ENCODE data around the gene CLCN6.
"Not testable (repeated sequence)": the region's sequence is repeated elsewhere in the genome, so short reads cannot be mapped to it uniquely, and the experiment has no call there.

The CLCN6 gene

GRCh38 chr1:11802616-11802972 is 3.4 kb upstream of the CLCN6 start:
- WGBS (ENCODE audit: extremely low coverage, insufficient coverage, insufficient read length), result no CpG with 5 or more reads among the region's 6 CpGs
- no peak overlapping the region for H3K14ac ChIP-seq (ENCODE audit: low read length)

GRCh38 chr1:11802973-11803885 is 2.8 kb upstream of the CLCN6 start:
- Histone ChIP-seq H3K14ac (ENCODE audit: low read length) (peak overlapping the region; percentile 40), H3K9ac (ENCODE audit: low read length) (no peak overlapping the region), H3K79me2 (ENCODE audit: control insufficient read depth, insufficient read depth, low read length, poor library complexity) (peaks cover 14% of the 10 kb centered on the region), H2BK5ac (ENCODE audit: low read depth, low read length, poor library complexity) (peak overlapping the region; percentile 0), H3K9me3 (ENCODE audit: insufficient read depth, low read depth, low read length) (peaks cover 2% of the 10 kb centered on the region), H3K27ac (ENCODE audit: low read depth, low read length) (peak overlapping the region; percentile 35), H3K4ac (ENCODE audit: low read depth, low read length) (peak overlapping the region; percentile 1), H3K18ac (ENCODE audit: low read length) (peak overlapping the region; percentile 52), H2AK5ac (ENCODE audit: low read length) (peak overlapping the region; percentile 44), H3K79me1 (ENCODE audit: low read length) (peaks cover 29% of the 10 kb centered on the region), H3K27me3 (ENCODE audit: insufficient read depth, low read length) (no peaks in the 10 kb centered on the region), H4K91ac (ENCODE audit: low read depth, low read length) (peak overlapping the region; percentile 57), H3K4me2 (ENCODE audit: low read length) (peak overlapping the region; percentile 62), H4K12ac (ENCODE audit: low read depth, low read length) (no peak overlapping the region), H4K8ac (ENCODE audit: low read depth, low read length) (peak overlapping the region; percentile 55), H2BK12ac (ENCODE audit: low read length) (peak overlapping the region; percentile 65), H3K4me1 (ENCODE audit: control insufficient read depth in 1 of 2, insufficient read depth in 2 of 2, low read length in 2 of 2) (peaks cover 22 to 30% of the 10 kb centered on the region in 2 experiments), H3K4me3 (ENCODE audit: low read depth, low read length) (peak overlapping the region; percentile 60), H3K23ac (ENCODE audit: low read length) (no peak overlapping the region), H3K36me3 (ENCODE audit: control insufficient read depth in 1 of 2, insufficient read depth in 2 of 2, low read length in 2 of 2) (peaks cover 11 to 20% of the 10 kb centered on the region in 2 experiments), H2BK120ac (ENCODE audit: insufficient read depth, low read length, poor library complexity) (no peak overlapping the region), H2AFZ (ENCODE audit: insufficient read depth, low read length, poor library complexity) (peak overlapping the region; percentile 3)
- peak; percentile 68 to 81 for DNase-seq
- WGBS (ENCODE audit: extremely low coverage, insufficient coverage, insufficient read length), result no CpG with 5 or more reads among the region's 28 CpGs

More at GRCh38 chr1:11802616-11802972, 3.4 kb upstream of the CLCN6 start:
- Histone ChIP-seq H2AK5ac (ENCODE audit: low read length) (no peak overlapping the region), H3K27ac (ENCODE audit: low read depth, low read length) (peak overlapping the region; percentile 18), H3K27me3 (ENCODE audit: insufficient read depth, low read length) (no peaks in the 10 kb centered on the region), H3K4me2 (ENCODE audit: low read length) (peak overlapping the region; percentile 62), H2BK120ac (ENCODE audit: insufficient read depth, low read length, poor library complexity) (no peak overlapping the region), H4K8ac (ENCODE audit: low read depth, low read length) (no peak overlapping the region), H4K91ac (ENCODE audit: low read depth, low read length) (peak overlapping the region; percentile 17), H2AFZ (ENCODE audit: insufficient read depth, low read length, poor library complexity) (peak overlapping the region; percentile 3), H3K4ac (ENCODE audit: low read depth, low read length) (no peak overlapping the region), H3K79me1 (ENCODE audit: low read length) (peaks cover 29% of the 10 kb centered on the region), H3K36me3 (ENCODE audit: control insufficient read depth in 1 of 2, insufficient read depth in 2 of 2, low read length in 2 of 2) (peaks cover 10 to 20% of the 10 kb centered on the region in 2 experiments), H2BK12ac (ENCODE audit: low read length) (peak overlapping the region; percentile 12), H3K4me1 (ENCODE audit: control insufficient read depth in 1 of 2, insufficient read depth in 2 of 2, low read length in 2 of 2) (peaks cover 22 to 30% of the 10 kb centered on the region in 2 experiments), H2BK5ac (ENCODE audit: low read depth, low read length, poor library complexity) (no peak overlapping the region), H4K12ac (ENCODE audit: low read depth, low read length) (no peak overlapping the region), H3K18ac (ENCODE audit: low read length) (no peak overlapping the region), H3K9ac (ENCODE audit: low read length) (no peak overlapping the region), H3K23ac (ENCODE audit: low read length) (no peak overlapping the region), H3K79me2 (ENCODE audit: control insufficient read depth, insufficient read depth, low read length, poor library complexity) (peaks cover 14% of the 10 kb centered on the region), H3K4me3 (ENCODE audit: low read depth, low read length) (peak overlapping the region; percentile 57), H3K9me3 (ENCODE audit: insufficient read depth, low read depth, low read length) (peaks cover 2% of the 10 kb centered on the region)
- DNase-seq, result peak in 1 of 2 donors; percentile 35

GRCh38 chr1:11803924-11804665 is 1.9 kb upstream of the CLCN6 start:
- Histone ChIP-seq H3K79me1 (ENCODE audit: low read length) (peaks cover 29% of the 10 kb centered on the region), H3K4me1 (ENCODE audit: control insufficient read depth in 1 of 2, insufficient read depth in 2 of 2, low read length in 2 of 2) (peaks cover 23 to 30% of the 10 kb centered on the region in 2 experiments), H4K91ac (ENCODE audit: low read depth, low read length) (peak overlapping the region; percentile 57), H2BK120ac (ENCODE audit: insufficient read depth, low read length, poor library complexity) (peak overlapping the region; percentile 31), H3K14ac (ENCODE audit: low read length) (peak overlapping the region; percentile 40), H2AK5ac (ENCODE audit: low read length) (peak overlapping the region; percentile 19), H2BK5ac (ENCODE audit: low read depth, low read length, poor library complexity) (peak overlapping the region; percentile 45), H4K8ac (ENCODE audit: low read depth, low read length) (peak overlapping the region; percentile 55), H3K4ac (ENCODE audit: low read depth, low read length) (peak overlapping the region; percentile 56), H3K18ac (ENCODE audit: low read length) (peak overlapping the region; percentile 52), H3K36me3 (ENCODE audit: control insufficient read depth in 1 of 2, insufficient read depth in 2 of 2, low read length in 2 of 2) (peaks cover 16 to 19% of the 10 kb centered on the region in 2 experiments), H3K27ac (ENCODE audit: low read depth, low read length) (peak overlapping the region; percentile 58), H3K4me2 (ENCODE audit: low read length) (peak overlapping the region; percentile 95), H3K79me2 (ENCODE audit: control insufficient read depth, insufficient read depth, low read length, poor library complexity) (peaks cover 14% of the 10 kb centered on the region), H2BK12ac (ENCODE audit: low read length) (peak overlapping the region; percentile 65)
- not testable (repeated sequence) for DNase-seq; H3K23ac ChIP-seq (ENCODE audit: low read length); H3K4me3 ChIP-seq (ENCODE audit: low read depth, low read length); H3K9me3 ChIP-seq (ENCODE audit: insufficient read depth, low read depth, low read length); H2AFZ ChIP-seq (ENCODE audit: insufficient read depth, low read length, poor library complexity); H3K27me3 ChIP-seq (ENCODE audit: insufficient read depth, low read length); H4K12ac ChIP-seq (ENCODE audit: low read depth, low read length); H3K9ac ChIP-seq (ENCODE audit: low read length)
- WGBS (ENCODE audit: extremely low coverage, insufficient coverage, insufficient read length), result no CpG with 5 or more reads among the region's 9 CpGs

- peak overlapping the region; percentile 75 for H3K4me3 ChIP-seq (ENCODE audit: low read depth, low read length)
- H3K79me2 ChIP-seq (ENCODE audit: control insufficient read depth, insufficient read depth, low read length, poor library complexity), result peaks cover 14% of the 10 kb centered on the region
- peak overlapping the region; percentile 98 for H3K27ac ChIP-seq (ENCODE audit: low read depth, low read length)
- H2BK5ac ChIP-seq (ENCODE audit: low read depth, low read length, poor library complexity), result peak overlapping the region; percentile 98
- H3K4me1 ChIP-seq (ENCODE audit: control insufficient read depth in 1 of 2, insufficient read depth in 2 of 2, low read length in 2 of 2), result peaks cover 24 to 30% of the 10 kb centered on the region in 2 experiments
- peak overlapping the region; percentile 88 for H4K8ac ChIP-seq (ENCODE audit: low read depth, low read length)
- H3K4me2 ChIP-seq (ENCODE audit: low read length), result peak overlapping the region; percentile 95
- H3K23ac ChIP-seq (ENCODE audit: low read length), result no peak overlapping the region
- H3K4ac ChIP-seq (ENCODE audit: low read depth, low read length), result peak overlapping the region; percentile 90
- peak overlapping the region; percentile 96 for H3K18ac ChIP-seq (ENCODE audit: low read length)
- peak overlapping the region; percentile 80 for H3K9ac ChIP-seq (ENCODE audit: low read length)
- WGBS (ENCODE audit: extremely low coverage, insufficient coverage, insufficient read length), result no CpG with 5 or more reads among the region's 17 CpGs
- peaks cover 2% of the 10 kb centered on the region for H3K9me3 ChIP-seq (ENCODE audit: insufficient read depth, low read depth, low read length)
- H2BK12ac ChIP-seq (ENCODE audit: low read length), result peak overlapping the region; percentile 89
- H3K36me3 ChIP-seq (ENCODE audit: control insufficient read depth in 1 of 2, insufficient read depth in 2 of 2, low read length in 2 of 2), result peaks cover 20 to 21% of the 10 kb centered on the region in 2 experiments
- peak overlapping the region; percentile 95 for H2AFZ ChIP-seq (ENCODE audit: insufficient read depth, low read length, poor library complexity)
- peak overlapping the region; percentile 98 for H4K91ac ChIP-seq (ENCODE audit: low read depth, low read length)
- peak in 1 of 2 donors; percentile 10 for DNase-seq
- H2BK120ac ChIP-seq (ENCODE audit: insufficient read depth, low read length, poor library complexity), result peak overlapping the region; percentile 91
- peak overlapping the region; percentile 98 for H2AK5ac ChIP-seq (ENCODE audit: low read length)
- H3K14ac ChIP-seq (ENCODE audit: low read length), result peak overlapping the region; percentile 96
- H3K79me1 ChIP-seq (ENCODE audit: low read length), result peaks cover 29% of the 10 kb centered on the region
- peak overlapping the region; percentile 95 for H4K12ac ChIP-seq (ENCODE audit: low read depth, low read length)
- no peaks in the 10 kb centered on the region for H3K27me3 ChIP-seq (ENCODE audit: insufficient read depth, low read length)
Measured at GRCh38 chr1:11804666-11805421, 1.1 kb upstream of the CLCN6 start.

All from trophoblast cell (in vitro differentiated cells and primary cell).